ENCODE results near the gene PDXDC1.
"Not testable (repeated sequence)": the region's sequence is repeated elsewhere in the genome, so short reads cannot be mapped to it uniquely, and the experiment has no call there.

The PDXDC1 gene

GRCh38 chr16:15130256-15130932 lies 155.6 kb downstream of the PDXDC1 start:
- in situ Hi-C loops (cut with MboI; ENCODE audit: low sequenced_read_pairs) = not testable (repeated sequence)

GRCh38 chr16:15130943-15131700 lies 156.3 kb downstream of the PDXDC1 start:
- in situ Hi-C loops (cut with MboI; ENCODE audit: low sequenced_read_pairs) = not testable (repeated sequence)

GRCh38 chr16:15132719-15133428 lies 158.0 kb downstream of the PDXDC1 start:
- in situ Hi-C loops (cut with MboI; ENCODE audit: low sequenced_read_pairs) = not testable (repeated sequence)

DNA sequence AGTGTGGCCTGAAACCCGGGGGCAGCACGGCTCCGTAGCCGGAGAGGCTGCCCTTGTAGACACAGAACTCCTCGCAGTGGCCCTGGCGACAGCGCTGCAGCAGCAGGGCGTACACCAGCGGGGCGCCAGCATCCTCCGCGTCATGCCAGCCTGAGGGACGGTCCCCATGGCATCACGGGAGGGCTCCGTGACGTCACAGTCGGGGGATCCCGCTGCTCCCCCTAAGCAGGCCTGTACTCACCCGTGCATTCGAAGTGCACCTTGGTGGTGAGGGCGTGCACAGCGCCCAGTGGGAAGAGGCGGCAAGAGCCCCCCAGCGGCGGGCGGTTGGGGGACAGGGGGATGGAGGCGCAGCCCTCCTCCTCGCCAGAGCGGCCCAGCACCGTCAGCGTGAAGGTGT lies 158.7 kb downstream of the PDXDC1 start:
- in situ Hi-C loops (cut with MboI; ENCODE audit: low sequenced_read_pairs) = not testable (repeated sequence)

DNA sequence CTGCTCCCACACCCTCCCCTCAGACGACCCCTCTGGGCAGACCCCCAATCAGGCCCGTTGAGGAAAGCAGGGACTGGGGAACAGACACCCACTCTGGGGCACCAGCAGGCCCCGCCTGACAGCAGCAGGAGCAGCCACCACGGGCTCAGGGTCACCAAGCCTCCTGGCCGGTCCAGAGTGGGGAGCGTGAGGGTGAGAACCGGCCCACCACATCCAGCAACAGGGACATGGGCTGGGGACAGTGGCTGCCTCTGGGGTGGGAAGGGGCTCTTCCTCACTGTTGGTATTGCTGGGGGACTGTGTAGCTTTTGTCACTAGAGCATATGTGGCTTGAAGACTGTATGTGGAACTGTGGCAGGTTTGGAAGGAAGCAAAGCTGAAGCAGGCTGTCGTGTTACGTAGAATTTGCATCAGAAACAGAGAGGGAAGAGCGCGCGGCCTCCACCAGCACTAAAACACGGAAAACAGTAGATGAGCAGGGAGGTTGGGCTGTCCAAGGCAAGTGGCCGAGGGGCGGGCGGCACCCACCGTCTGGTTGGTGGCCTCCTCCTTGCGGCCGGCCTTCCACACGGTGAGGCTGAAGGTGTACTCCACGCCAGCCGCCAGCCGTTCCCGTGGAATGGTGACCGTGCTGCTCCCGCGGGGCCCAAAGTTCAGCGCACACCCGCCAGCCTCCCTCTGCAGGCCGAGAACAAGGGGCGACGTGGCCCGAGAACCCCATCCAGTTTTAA lies 160.1 kb downstream of the PDXDC1 start:
- in situ Hi-C loops (cut with MboI; ENCODE audit: low sequenced_read_pairs) = not testable (repeated sequence)

DNA sequence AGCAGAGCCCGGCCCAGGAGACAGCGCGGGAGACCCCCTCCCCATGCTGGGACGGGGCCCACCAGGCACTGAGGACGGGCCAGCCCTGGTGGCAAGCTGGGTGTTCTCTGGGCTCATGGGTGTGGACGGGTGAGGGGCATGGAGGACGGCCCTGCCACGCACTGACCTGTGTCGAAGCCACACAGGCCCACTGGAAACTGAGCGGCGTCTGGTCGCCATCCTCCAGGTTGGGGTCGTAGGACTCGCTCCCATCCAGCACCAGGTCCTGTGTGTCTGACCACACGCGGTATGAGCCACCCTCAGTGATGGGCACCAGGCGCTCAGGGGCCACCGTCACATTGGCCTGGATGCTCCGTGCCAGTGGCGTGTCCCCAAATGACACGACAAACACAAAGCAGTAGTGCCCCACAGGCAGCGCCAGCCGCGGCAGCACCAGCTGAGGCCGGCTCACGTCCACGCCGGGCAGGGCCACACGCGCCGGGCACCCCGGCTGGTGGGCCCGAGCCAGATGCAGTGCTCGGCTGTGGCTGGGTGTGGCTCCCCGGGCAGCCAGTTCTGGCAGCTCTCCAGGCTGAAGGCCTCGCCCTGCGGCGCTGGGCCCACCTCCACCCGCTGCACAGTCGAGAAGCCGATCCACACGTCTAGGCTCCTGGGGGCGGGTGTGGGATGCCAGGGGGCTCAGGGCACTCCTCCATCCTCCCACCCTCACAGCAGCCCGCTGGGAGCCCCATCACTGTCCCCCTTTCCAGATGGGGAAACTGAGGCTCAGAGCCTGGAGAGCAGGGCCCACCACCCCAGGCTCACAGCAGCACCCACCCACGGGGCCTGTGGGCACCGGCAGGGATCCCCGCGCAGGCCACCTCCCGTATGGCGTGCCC lies 160.9 kb downstream of the PDXDC1 start:
- in situ Hi-C loops (cut with MboI; ENCODE audit: low sequenced_read_pairs) = not testable (repeated sequence)

DNA sequence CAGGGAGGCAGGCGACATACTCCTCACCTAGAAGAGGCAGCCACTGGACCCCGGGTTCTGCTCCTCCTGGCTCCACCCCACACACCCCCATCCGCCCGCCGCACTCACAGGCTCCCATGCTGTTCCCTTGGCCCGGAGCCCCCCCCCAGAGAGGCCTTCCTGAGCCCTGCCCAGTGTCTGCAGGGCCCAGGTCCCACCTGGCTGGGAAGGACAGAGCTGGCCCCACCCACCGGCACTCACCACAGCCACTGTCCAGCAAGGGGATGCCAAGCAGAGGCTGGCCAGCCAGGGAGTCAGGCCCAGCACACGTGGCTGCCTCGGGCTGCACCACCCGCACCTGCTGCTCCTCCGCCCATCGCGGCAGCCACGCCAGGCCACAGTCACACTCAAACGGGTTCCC lies 162.7 kb downstream of the PDXDC1 start:
- in situ Hi-C loops (cut with MboI; ENCODE audit: low sequenced_read_pairs) = not testable (repeated sequence)

DNA sequence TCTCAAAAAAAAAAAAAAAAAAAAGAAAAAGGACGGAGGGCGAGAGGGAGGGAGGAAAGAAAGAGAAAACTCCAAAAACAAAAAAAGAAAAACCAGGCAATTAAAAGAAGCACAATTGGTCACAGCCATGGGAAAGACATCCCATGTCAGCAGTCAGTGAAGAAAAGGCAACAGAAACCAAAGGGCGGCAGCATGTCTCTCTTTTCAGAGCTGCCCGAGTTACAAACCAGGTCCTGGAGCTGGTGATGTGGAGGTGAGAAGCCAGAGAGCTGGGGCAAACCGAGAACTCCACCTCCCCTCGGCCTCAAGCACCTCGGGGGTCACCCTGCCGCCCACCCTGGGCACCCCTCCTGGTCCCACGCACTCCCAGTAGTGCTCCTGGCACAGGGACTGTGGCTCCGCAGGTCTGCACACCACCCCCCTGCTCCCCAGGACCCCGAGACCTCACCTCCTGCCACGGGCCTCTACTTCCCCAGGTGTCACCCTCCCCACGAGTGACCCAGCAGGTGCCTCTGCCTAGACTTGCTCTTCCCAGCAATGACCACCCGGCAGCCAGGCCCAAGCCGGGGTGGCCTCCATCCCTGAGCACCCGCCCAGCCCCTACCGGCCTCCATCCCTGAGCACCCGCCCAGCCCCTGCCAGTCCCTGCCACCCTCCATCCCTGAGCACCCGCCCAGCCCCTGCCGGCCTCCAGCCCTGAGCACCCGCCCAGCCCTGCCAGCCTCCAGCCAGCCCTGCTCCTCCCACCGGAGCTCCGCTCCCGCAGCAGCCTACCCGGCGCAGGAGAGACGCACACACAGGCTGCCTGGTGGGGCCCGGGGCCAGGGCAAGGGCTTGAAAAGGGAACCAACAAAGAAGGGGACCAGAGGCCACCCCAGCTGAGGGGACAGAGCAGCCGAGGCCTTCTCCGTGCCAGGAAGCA lies 165.9 kb downstream of the PDXDC1 start:
- in situ Hi-C loops (cut with MboI; ENCODE audit: low sequenced_read_pairs) = not testable (repeated sequence)

DNA sequence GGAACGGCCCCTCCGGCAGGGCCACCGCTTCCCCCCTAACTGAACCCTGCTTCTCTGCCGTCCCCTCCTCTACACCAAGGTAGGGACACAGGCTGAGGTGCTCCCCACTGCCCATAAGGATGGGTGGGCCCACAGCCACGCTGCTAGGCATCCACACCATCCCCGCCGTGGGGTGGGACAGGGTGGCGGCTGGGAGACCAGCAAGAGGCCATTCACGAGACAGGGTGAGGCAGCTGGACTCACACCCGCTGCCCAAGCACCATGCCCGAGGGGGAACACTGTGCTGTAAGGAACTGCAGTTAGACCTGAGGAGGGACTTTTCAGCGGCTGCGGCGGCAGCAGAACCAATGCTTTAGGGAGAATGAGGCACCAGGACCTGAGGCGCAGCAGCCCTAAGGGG lies 166.8 kb downstream of the PDXDC1 start:
- in situ Hi-C loops (cut with MboI; ENCODE audit: low sequenced_read_pairs) = no loop called here

GRCh38 chr16:15142107-15142890 lies 167.5 kb downstream of the PDXDC1 start:
- in situ Hi-C loops (cut with MboI; ENCODE audit: low sequenced_read_pairs) = not testable (repeated sequence)

GRCh38 chr16:15142891-15143600 lies 168.2 kb downstream of the PDXDC1 start:
- in situ Hi-C loops (cut with MboI; ENCODE audit: low sequenced_read_pairs) = not testable (repeated sequence)

DNA sequence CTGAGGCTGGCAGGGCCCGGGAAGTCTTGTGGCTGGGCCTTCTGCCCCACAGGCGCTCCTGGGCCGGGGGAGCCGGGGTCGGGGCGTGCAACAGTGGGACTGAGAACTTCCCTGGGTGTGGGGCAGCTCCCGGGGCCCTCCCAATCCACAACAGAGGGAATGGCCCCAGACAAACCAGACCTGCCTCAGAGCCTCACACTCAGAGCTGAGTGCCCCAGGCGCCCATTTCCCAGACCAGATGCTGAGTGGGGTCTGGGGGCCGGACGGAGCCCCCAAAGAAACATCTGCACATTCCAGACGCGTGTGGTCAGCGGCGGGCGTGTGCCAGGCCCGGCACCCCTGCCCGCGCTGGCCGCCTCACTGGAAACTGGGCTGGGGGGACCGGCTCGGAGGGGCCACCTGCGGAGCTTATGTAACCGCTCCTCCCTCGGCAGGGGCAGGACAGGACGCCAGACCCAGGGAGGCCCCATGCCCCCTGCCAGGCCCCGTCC lies 168.8 kb downstream of the PDXDC1 start:
- in situ Hi-C loops (cut with MboI; ENCODE audit: low sequenced_read_pairs) = not testable (repeated sequence)

DNA sequence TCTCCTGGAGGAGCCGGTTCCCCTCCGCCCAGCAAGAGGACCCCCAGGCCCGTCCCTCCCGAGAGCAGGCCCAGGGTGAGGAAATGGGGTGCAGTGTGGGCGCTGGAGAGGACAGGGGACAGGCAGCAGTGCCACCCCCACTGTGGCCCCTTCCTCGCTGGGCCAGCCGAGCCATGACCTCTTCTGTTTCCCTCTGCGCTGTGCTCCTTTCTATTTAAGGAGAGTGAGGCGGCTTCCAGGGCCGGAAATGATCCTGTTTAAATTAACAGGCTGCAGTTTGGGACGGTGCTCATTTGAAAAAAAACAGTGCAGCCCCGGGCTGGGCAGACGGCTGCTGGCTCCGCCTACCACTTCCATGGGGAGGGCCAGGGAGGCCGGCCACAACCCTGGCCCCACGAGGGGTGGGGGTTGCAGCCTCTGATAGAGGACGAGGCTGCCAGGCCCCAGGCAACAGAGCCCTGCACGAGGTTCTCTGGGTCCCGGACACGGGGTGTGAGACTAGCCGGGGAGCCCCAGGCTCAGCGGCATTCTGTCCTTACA lies 169.3 kb downstream of the PDXDC1 start:
- in situ Hi-C loops (cut with MboI; ENCODE audit: low sequenced_read_pairs) = not testable (repeated sequence)

DNA sequence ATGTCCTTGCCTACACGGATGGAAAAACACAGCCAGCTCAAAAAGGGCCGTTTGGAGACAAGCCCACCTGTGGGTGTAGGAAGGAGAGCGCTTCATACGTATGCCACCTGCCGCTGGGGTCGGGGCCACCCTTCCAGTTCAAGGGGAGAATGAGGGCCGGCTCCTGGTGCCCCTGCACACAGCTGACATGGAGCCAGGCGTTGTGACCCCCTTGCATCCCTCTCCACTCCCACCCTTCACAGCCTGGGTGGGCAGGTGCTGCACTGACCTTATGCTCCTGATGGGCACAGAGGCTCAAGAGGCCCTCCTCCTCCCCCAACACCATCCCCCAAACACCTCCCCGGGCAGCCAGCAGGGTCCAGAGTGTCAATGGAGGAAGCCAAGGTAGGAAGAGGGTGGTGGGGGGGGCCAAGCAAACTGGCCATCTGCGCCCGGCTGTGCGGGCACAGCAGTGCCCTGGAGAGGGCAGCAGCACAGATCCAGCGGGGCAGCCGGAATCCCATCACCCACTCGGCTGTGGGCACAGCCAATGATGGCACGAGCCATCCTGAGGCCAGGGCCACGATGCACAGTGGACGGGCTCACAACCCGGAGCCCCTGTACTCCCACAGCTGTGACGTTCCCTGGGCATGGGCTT lies 170.1 kb downstream of the PDXDC1 start:
- in situ Hi-C loops (cut with MboI; ENCODE audit: low sequenced_read_pairs) = not testable (repeated sequence)

DNA sequence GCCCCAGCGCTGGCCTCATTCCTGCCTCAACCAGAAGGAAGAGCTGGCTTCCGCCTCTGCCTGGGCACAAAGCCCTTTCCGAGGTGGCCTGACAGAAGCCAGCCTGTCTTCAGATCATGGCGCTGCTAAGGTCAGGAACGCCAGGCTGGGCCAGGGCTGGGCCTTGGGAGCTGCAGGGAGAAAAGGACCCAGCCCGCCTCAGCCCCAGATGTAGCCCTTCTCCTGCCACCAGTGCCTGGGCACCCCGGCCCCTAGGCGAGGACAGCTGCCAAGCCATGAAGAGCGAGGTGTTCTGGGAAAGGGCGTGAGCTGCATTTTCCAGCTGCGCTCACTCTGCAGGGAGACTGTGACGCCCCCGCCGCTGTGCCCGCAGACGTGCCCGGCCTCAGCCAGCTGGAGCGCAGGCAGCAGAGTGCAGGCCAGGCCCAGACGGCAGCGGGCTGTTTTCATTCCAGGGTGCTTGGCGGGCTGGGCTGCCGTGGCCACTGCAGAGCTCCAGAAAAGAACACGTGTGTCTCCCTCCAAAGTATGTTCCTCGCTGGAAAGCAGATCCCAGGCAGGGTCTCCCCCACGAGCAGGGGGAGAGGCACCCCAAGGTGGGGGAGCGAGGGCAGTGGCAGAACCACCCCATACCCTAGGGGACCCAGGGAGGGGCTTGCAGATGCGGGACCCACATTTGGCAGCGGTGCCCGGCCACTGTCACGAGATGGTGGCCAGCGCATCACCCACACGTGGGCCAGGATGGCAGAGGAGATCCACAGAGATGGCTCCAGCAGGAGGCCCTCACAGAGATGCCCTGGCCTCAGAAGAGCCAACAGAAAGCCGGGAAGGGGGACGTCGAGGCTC lies 170.8 kb downstream of the PDXDC1 start:
- in situ Hi-C loops (cut with MboI; ENCODE audit: low sequenced_read_pairs) = not testable (repeated sequence)

DNA sequence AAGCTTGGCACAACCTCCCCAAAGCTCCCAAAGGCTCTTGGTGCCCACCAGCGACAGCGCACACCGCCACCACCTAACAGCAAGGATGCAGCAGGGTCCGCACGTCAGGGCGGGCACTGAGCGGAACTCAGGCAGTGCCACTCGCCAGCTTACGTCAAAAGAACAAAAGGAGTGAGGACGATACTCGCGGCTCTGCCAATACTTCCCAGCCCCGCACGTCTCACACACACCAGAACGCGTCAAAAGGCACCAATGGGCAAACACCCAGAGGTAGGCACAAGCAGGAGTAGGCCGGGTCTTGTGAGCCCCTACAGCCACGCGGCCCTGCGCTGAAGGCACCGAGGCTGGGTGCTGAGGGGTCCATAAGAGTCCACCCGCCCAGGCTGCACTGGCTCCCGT lies 171.4 kb downstream of the PDXDC1 start:
- in situ Hi-C loops (cut with MboI; ENCODE audit: low sequenced_read_pairs) = not testable (repeated sequence)

All from HL-60/S4 treated with phorbol 12-myristate 13-acetate at 8.2 ng/mL for 4 days and 3 days (cell line).